Neural cell (in vitro differentiated cells): ENCODE data around the gene RBM6. TPM values are rescaled to one million over a fixed set of nuclear protein-coding genes. Genes with fewer than 3 reads are reported as not detected.

Experiments
- H2AFZ ChIP-seq: fragments of 200-600, 300-800 bp; sonication (generic), shearing (Covaris generic); 2 replicates; pipeline ENCODE4 v1.6.0; 2014; ENCODE audit warnings: low read depth, mild to moderate bottlenecking, antibody characterized with exemption, low read length, moderate library complexity
- H3F3A ChIP-seq: fragments of 200-600 bp; shearing (Covaris generic); 2 replicates; pipeline ENCODE4 v1.6.1; 2016; ENCODE audit warnings: mild to moderate bottlenecking, moderate library complexity, mixed read lengths, antibody characterized with exemption, low read length; ENCODE audit not compliant: insufficient read depth, poor library complexity, severe bottlenecking
- H3K27ac ChIP-seq: fragments of 200-600, 300-800 bp; sonication (generic), shearing (Covaris generic); 2 replicates; pipeline ENCODE4 v1.5.1; 2014; ENCODE audit warnings: mild to moderate bottlenecking, low read length, moderate library complexity
- H3K27me3 ChIP-seq: fragments of 300-800, 200-600 bp; sonication (generic), shearing (Covaris generic); 2 replicates; pipeline ENCODE4 v1.6.0; 2014; ENCODE audit warnings: mild to moderate bottlenecking, low read depth, low read length, moderate library complexity; ENCODE audit not compliant: insufficient read depth
- H3K36me3 ChIP-seq: fragments of 300-800, 200-600 bp; sonication (generic), shearing (Covaris generic); 2 replicates; pipeline ENCODE4 v1.5.1; 2014; ENCODE audit warnings: mild to moderate bottlenecking, antibody characterized with exemption, low read length, moderate library complexity; ENCODE audit not compliant: insufficient read depth
- H3K4me2 ChIP-seq: fragments of 300-800, 200-600 bp; sonication (generic), shearing (Covaris generic); 2 replicates; pipeline ENCODE4 v1.6.0; 2014; ENCODE audit warnings: mild to moderate bottlenecking, low read length
- H3K4me3 ChIP-seq: fragments of 300-800, 200-600 bp; sonication (generic), shearing (Covaris generic); 2 replicates; pipeline ENCODE4 v1.5.1; 2014; ENCODE audit warnings: mild to moderate bottlenecking, low read length, moderate library complexity
- H3K79me2 ChIP-seq: fragments of 200-600 bp; shearing (Covaris generic); replicated peaks from 2 replicates; pipeline ENCODE4 v1.6.0; 2014; ENCODE audit warnings: mild to moderate bottlenecking, low read length, moderate library complexity; ENCODE audit not compliant: insufficient read depth
- H3K9ac ChIP-seq: fragments of 300-800, 200-600 bp; sonication (generic), shearing (Covaris generic); 2 replicates; pipeline ENCODE4 v1.6.1; 2016; ENCODE audit warnings: mild to moderate bottlenecking, low read length, mixed read lengths
- H3K9me2 ChIP-seq: fragments of 200-600 bp; shearing (Covaris generic); 2 replicates; pipeline ENCODE4 v1.6.1; 2016; ENCODE audit warnings: mild to moderate bottlenecking, low read length, mixed read lengths; ENCODE audit not compliant: insufficient read depth
- H3K9me3 ChIP-seq: fragments of 200-600, 300-800 bp; sonication (generic), shearing (Covaris generic); 2 replicates; pipeline ENCODE4 v1.6.1; 2016; ENCODE audit warnings: mild to moderate bottlenecking, mixed run types, low read length, moderate library complexity, mixed read lengths
- H4K20me1 ChIP-seq: fragments of 200-600 bp; shearing (Covaris generic); 2 replicates; pipeline ENCODE4 v1.6.1; 2016; ENCODE audit warnings: mild to moderate bottlenecking, mixed run types; ENCODE audit not compliant: insufficient read depth
- CTCF ChIP-seq: fragments of 450-650 bp; IDR thresholded peaks from 2 replicates; pipeline ENCODE4 v1.5.1; 2014; ENCODE audit warnings: antibody characterized with exemption, mild to moderate bottlenecking, moderate library complexity; ENCODE audit not compliant: poor library complexity, severe bottlenecking
- EP300 ChIP-seq: fragments of 450-650 bp; conservative IDR thresholded peaks from 2 replicates; pipeline ENCODE4 v1.6.1; 2014; ENCODE audit warnings: antibody characterized with exemption, mild to moderate bottlenecking, moderate library complexity; ENCODE audit not compliant: poor library complexity, severe bottlenecking
- EZH2 ChIP-seq: fragments of 200-600, 300-800 bp; shearing (Covaris generic), sonication (generic); IDR thresholded peaks from 2 replicates; pipeline ENCODE4 v1.6.1; 2014; ENCODE audit warnings: antibody characterized with exemption, low read length, borderline replicate concordance, mild to moderate bottlenecking; ENCODE audit not compliant: insufficient read depth, poor library complexity, severe bottlenecking
- MXI1 ChIP-seq: fragments of 450-650 bp; conservative IDR thresholded peaks from 2 replicates; pipeline ENCODE4 v1.6.1; 2014; ENCODE audit warnings: antibody characterized with exemption, mild to moderate bottlenecking; ENCODE audit not compliant: poor library complexity, severe bottlenecking
- POLR2AphosphoS5 ChIP-seq: IDR thresholded peaks from 2 replicates; pipeline ENCODE4 v1.6.1; 2012
- RAD21 ChIP-seq: fragments of 450-650 bp; conservative IDR thresholded peaks from 2 replicates; pipeline ENCODE4 v1.6.1; 2014; ENCODE audit warnings: antibody characterized with exemption, mild to moderate bottlenecking, moderate library complexity
- REST ChIP-seq: IDR thresholded peaks from 2 replicates; pipeline ENCODE4 v1.6.1; 2012; ENCODE audit warnings: borderline replicate concordance
- SMC3 ChIP-seq: fragments of 450-650 bp; conservative IDR thresholded peaks from 2 replicates; pipeline ENCODE4 v1.6.1; 2014; ENCODE audit warnings: antibody characterized with exemption, mild to moderate bottlenecking, moderate library complexity; ENCODE audit not compliant: poor library complexity
- TAF1 ChIP-seq: IDR thresholded peaks from 2 replicates; pipeline ENCODE4 v1.6.1; 2012; ENCODE audit warnings: low read depth
- polyA plus RNA-seq: library from polyadenylated mRNA; depleted of rRNA; stranded (reverse); fragments of >200 nt; gene quantifications from 2 replicates; pipeline ENCODE4 v1.2.3, GENCODE V29; 2014

Gene RBM6
- polyA plus RNA-seq, 1 donor from 2014 or later = 177 TPM

- no peak overlapping the region for H3K9ac ChIP-seq
- no peak overlapping the region for H2AFZ ChIP-seq
- no peak overlapping the region for H3K4me2 ChIP-seq
- no peaks in the 10 kb centered on the region for H3K36me3 ChIP-seq
- TF ChIP-seq EP300 (no peak), SMC3 (peak; percentile 26), TAF1 (no peak), RAD21 (peak; percentile 37), REST (no peak), EZH2 (no peak), POLR2AphosphoS5 (no peak), MXI1 (no peak), CTCF (peak; percentile 60)
- peak overlapping the region; percentile 31 for H3K4me3 ChIP-seq
- H3K27me3 ChIP-seq = no peaks in the 10 kb centered on the region
- H3K9me3 ChIP-seq = no peaks in the 10 kb centered on the region
- H3K79me2 ChIP-seq = no peaks in the 10 kb centered on the region
- H3K9me2 ChIP-seq = no peaks in the 10 kb centered on the region
- no peaks in the 10 kb centered on the region for H4K20me1 ChIP-seq
- no peaks in the 10 kb centered on the region for H3F3A ChIP-seq
- H3K27ac ChIP-seq = no peak overlapping the region
Observed at GRCh38 chr3:49910409-49911123, 29.4 kb upstream of the RBM6 start.

GRCh38 chr3:49911124-49911420 lies 28.9 kb upstream of the RBM6 start:
- Histone ChIP-seq H3K9me3 (no peaks in the 10 kb centered on the region), H3F3A (no peaks in the 10 kb centered on the region), H3K79me2 (no peaks in the 10 kb centered on the region), H3K27ac (no peak overlapping the region), H3K4me2 (no peak overlapping the region), H2AFZ (no peak overlapping the region), H3K9ac (no peak overlapping the region), H3K27me3 (no peaks in the 10 kb centered on the region), H3K9me2 (no peaks in the 10 kb centered on the region), H4K20me1 (no peaks in the 10 kb centered on the region), H3K4me3 (no peak overlapping the region), H3K36me3 (no peaks in the 10 kb centered on the region)
- no peak for TF ChIP-seq EP300
- no peak for TF ChIP-seq REST
- no peak for TF ChIP-seq POLR2AphosphoS5
- no peak for TF ChIP-seq RAD21
- no peak for TF ChIP-seq SMC3
- TF ChIP-seq CTCF = no peak
